GM21528 (cell line): Measurements from ENCODE around the gene PTPRN2.
"Not testable (repeated sequence)": the region's sequence is repeated elsewhere in the genome, so short reads cannot be mapped to it uniquely, and the experiment has no call there.

Source experiments
- ATAC-seq: cut with Tn5 transposase; IDR thresholded peaks from one replicate; pipeline ENCODE4 v1.9.1; 2021; ENCODE audit warnings: mild to moderate bottlenecking, moderate library complexity; ENCODE audit not compliant: unreplicated experiment, low FRiP score

Gene PTPRN2

GRCh38 chr7:158035343-158035742, 552.3 kb downstream of the PTPRN2 start:
- ATAC-seq, result no peak

- ATAC-seq, result no peak
These were observed 553.1 kb downstream of the PTPRN2 start for GRCh38 chr7:158034571-158034970.

- not testable (repeated sequence) for ATAC-seq
These were observed 553.7 kb downstream of the PTPRN2 start for GRCh38 chr7:158033925-158034324.

DNA sequence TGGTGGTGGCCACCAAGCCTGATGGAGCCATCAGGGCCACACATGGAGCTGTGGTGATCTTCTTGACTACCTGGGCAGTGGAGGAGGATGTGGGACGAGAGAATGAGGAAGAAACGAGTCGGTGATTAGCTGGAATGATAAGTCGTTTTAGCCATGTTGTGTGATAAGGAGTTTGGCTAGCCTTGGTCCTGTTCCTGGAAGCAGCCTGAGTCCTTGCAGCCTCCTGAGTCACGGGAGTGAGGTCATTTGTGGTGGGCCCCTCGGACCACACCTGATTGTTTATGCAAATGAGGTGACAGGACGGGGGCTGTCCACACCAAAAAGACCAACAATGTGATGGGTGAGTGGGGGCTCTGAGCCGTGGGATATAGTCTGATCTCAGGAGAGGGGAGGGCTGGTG, 554.4 kb downstream of the PTPRN2 start:
- ATAC-seq, result no peak

DNA sequence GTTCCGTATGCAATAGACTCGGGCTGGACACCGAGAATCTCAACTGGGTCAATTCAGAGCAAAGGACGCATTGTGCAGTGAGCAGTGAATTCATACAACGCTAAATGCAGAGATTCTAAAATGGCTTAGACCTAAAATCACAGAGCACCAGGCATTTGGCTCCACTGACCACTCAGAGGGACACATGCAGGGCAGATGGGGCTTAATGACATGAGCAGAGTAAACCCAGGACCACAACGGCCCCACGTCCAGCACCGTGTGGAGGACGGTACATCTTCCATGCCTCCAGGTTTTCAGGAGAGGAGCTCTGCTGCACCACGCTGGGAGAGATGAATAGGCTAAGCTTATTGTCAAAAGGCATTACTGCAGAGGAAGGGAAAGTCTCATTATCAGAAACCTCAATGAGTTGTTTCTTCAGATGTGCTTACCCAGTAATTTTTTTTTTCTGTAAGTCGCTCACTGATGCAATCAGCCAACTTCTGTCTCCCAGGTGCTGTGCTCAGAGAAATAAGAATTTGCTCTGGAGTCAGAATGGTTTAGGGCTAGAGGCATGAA, 555.0 kb downstream of the PTPRN2 start:
- no peak for ATAC-seq

GRCh38 chr7:158031867-158032308, 555.7 kb downstream of the PTPRN2 start:
- ATAC-seq, result no peak

DNA sequence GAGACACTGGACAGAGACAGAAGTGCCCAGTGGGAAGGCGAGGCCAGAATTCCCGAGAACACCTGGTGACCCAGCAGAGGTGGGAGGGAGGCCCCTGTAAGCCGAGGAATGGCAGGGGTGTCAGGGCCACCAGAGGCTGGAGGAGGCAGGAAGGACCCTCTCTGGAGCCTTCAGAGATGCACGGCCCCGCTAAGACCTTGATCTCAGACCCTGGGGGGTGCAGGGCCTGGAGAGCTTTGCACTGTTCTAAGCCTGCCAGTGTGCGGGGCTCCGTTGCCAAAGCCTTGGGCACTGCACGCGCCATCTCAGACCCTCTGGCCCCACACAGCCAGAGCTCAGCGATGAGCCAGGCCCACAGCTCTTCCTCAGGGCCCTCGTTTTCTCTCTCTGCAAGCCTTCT, 557.1 kb downstream of the PTPRN2 start:
- no peak for ATAC-seq

GRCh38 chr7:158030071-158030470, 557.6 kb downstream of the PTPRN2 start:
- ATAC-seq, result no peak

DNA sequence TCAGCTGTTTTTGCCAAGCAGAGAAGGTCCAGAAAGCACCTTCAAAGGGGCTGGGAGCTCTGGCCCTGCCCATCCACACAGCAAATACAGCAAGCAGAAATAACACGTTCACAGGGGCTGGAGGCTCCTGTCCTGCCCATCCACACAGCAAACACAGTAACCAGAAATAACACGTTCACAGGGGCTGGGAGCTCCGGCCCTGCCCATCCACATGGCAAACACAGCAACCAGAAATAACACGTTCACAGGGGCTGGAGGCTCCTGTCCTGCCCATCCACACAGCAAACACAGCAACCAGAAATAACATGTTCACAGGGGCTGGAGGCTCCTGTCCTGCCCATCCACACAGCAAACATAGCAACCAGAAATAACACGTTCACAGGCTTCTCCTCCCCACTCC, 558.1 kb downstream of the PTPRN2 start:
- ATAC-seq, result no peak

GRCh38 chr7:158028971-158029370, 558.7 kb downstream of the PTPRN2 start:
- ATAC-seq, result no peak

DNA sequence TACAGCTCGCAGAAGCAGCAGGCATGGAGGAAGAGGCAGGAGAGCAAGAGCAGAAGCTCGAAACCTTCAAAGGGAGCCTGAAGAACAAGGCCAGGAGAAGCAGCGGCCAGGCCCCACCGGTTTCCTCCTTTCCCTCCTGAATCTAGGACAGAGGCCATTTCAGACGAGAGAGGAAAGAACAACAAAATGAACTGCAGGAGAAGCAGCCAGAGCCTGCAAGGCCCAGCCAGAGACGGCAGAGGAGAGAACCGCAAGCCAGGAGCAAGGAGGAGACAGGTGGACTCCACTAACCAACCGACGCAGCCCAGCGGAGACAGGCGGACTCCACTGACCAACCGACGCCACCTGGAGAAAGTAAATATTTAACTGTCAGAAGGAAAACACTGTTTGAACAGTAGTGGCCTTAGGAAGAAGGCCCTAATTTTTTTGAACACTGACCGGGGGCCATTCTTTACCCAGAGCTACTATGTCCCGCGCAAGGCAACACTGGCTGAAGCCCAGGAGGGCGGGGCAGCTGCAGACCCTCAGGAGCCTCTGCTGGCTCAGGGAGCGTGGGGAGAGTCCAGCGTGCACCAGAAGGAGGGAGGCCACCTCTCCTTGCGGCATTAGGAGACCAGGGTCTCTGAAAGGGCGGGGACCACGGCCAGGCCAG, 559.2 kb downstream of the PTPRN2 start:
- no peak for ATAC-seq

DNA sequence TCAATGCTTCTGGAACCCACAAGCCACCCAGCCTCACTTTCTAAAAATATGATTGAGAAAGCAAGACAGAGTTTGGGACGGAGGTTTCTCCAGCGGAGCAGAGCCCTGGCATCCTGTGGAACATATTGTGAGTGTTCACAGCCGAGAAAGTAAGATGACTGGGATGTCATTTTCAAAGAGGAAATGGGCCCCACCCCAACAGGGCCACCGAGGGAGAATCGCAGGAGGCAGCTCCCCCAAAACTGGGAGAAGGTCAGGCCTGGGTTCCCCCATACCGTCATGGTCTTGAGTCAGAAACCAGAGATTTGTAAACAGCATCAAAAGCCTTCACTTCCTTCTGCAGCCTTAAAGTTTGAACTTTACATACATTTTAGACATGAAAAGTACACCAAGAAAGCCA, 560.0 kb downstream of the PTPRN2 start:
- ATAC-seq, result no peak

DNA sequence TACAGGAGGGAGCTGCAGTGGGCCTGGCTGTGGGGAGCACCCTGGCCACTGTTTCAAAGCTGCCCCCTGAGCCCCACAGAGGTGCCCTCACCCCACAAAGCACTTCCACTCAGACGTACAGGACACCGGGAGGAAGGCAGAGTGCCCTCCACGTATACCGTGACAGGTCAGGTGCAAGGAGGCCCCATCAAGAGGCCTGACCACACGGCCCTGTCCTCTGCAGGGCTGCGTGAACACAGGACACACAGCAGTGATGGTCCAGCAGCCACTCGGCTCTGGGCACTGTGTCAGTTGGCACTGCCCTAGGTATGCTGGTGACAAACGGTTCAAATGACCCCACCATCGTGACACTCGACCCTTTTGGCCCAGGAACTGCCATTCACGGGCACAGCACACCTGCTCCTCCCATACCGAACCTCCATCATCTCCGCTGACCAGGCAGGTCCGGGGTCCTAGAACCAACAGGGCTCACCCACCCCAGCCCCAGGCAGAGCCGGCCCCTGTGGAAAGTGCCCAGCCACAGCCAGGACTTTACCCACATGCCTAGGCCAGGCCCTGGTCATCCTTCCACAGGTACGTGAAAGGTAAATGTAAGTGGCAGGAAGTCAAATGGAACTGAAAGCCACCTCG, 560.9 kb downstream of the PTPRN2 start:
- no peak for ATAC-seq

DNA sequence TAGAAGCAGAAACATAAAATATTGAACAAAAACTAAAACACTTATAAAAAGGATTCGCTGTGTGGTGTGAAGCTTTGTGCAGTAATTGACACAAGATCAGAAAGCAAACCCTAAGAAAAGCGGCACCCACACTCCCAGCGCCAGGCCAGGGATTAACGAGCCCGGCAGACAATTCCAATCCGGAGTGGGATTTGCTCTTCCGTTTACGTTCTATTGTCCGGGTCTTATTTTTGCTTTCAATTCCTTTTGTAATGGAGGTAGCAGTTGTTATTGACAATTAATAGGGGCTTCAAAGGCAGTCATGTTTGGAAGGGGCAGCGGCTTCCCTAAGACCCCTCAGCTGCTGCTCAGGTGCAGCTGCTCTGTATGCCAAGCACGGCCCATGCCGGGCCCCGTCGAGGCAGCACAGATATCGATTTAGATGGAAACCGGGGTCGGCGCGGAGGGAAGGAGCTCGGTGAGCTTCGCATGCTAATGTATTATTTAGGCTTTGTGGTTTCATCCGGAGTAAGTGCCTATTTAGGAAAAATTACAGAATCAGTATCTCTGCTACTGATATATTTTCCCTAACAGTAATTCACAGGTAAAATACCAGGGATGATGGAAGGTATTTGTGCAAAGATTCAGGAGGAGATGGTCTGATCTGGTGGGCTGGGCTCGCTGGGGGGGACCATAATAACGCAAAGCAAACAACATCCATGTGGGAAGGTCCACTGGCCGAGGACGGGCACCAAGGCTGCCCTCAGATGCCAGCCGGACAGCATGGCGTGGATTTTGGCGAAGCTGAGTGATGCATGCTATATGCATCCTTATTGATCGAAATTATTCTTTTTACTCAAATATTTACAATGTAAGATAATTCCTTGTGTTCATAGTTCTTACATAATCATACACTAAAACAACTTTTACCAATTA, 561.7 kb downstream of the PTPRN2 start:
- ATAC-seq, result no peak

- ATAC-seq, result no peak
These were observed 562.7 kb downstream of the PTPRN2 start for GRCh38 chr7:158024881-158025280.

GRCh38 chr7:158024351-158024715, 563.3 kb downstream of the PTPRN2 start:
- no peak for ATAC-seq

GRCh38 chr7:158023681-158024350, 563.8 kb downstream of the PTPRN2 start:
- no peak for ATAC-seq

GRCh38 chr7:158023157-158023556, 564.5 kb downstream of the PTPRN2 start:
- no peak for ATAC-seq

- ATAC-seq, result no peak
These were observed 565.0 kb downstream of the PTPRN2 start for GRCh38 chr7:158022601-158023000.

DNA sequence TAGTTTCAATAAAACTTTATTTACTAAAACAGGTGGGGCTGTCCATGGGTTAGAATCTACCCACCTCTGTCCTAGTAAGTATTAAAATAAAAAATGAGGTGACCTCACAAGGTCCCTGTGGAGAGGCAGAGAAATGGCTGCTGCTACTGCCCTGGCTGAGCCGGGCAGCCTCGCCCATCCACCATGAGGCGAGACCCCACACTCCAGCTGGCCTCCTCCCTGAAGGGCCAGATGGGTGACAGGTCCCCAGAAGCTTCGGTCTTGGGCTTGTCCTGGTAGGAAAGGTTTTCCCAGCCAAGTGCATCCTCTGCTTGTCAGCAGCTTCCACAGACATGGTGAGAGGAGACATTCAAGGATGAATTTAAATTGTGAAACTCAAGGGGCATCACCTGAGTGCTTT, 565.8 kb downstream of the PTPRN2 start:
- ATAC-seq, result no peak

GRCh38 chr7:158020706-158021095, 566.9 kb downstream of the PTPRN2 start:
- no peak for ATAC-seq
